AG10803 (cell line): Measurements from ENCODE around the gene INSC.

Experiments
- DNase-seq: peaks from one replicate; pipeline ENCODE4 v3.0.0; 2010; ENCODE audit warnings: low read depth
- H3K4me3 ChIP-seq: 2 replicates; pipeline ENCODE4 v1.5.1; 2011; ENCODE audit warnings: mild to moderate bottlenecking, low read length, control low read depth
- CTCF ChIP-seq: conservative IDR thresholded peaks from 2 replicates; pipeline ENCODE4 v1.5.1; 2011; ENCODE audit warnings: mild to moderate bottlenecking, low read length, control low read depth, inconsistent platforms

The INSC gene

GRCh38 chr11:15119826-15120225 lies 5.1 kb downstream of the INSC start:
- no peak for TF ChIP-seq CTCF
- no peak overlapping the region for H3K4me3 ChIP-seq
- peak; percentile 29 for DNase-seq

GRCh38 chr11:15123849-15124248 lies 9.1 kb downstream of the INSC start:
- no peak overlapping the region for H3K4me3 ChIP-seq
- peak; percentile 91 for DNase-seq
- no peak for TF ChIP-seq CTCF

GRCh38 chr11:15124528-15124927 lies 9.8 kb downstream of the INSC start:
- no peak for TF ChIP-seq CTCF
- no peak overlapping the region for H3K4me3 ChIP-seq

GRCh38 chr11:15127341-15127740 lies 12.6 kb downstream of the INSC start:
- no peak overlapping the region for H3K4me3 ChIP-seq
- peak; percentile 78 for DNase-seq
- TF ChIP-seq CTCF: no peak

More at GRCh38 chr11:15124528-15124927, 9.8 kb downstream of the INSC start:
- DNase-seq: no peak

- no peak for DNase-seq
- no peak overlapping the region for H3K4me3 ChIP-seq
Measured at GRCh38 chr11:15128621-15129020, 13.9 kb downstream of the INSC start.

GRCh38 chr11:15136166-15136565 lies 21.4 kb downstream of the INSC start:
- no peak for TF ChIP-seq CTCF
- no peak for DNase-seq

More at GRCh38 chr11:15128621-15129020, 13.9 kb downstream of the INSC start:
- no peak for TF ChIP-seq CTCF

GRCh38 chr11:15139096-15139770 lies 24.5 kb downstream of the INSC start:
- no peak overlapping the region for H3K4me3 ChIP-seq
- TF ChIP-seq CTCF: no peak
- no peak for DNase-seq

More at GRCh38 chr11:15136166-15136565, 21.4 kb downstream of the INSC start:
- no peak overlapping the region for H3K4me3 ChIP-seq
